Testis (tissue), 3 donors: ENCODE results near the gene GUCY2C. TPM values are rescaled to one million over a fixed set of nuclear protein-coding genes. Genes with fewer than 3 reads are reported as not detected.

Source experiments
- DNase-seq: peaks from one replicate; pipeline ENCODE4 v3.0.0-alpha.2; 2019
- H3K27ac ChIP-seq, 2 donors: fragments of 200-600 bp; sonication (generic); one replicate each; pipeline ENCODE4 v1.5.1; 2019
- H3K27me3 ChIP-seq: fragments of 200-600 bp; sonication (generic); one replicate; pipeline ENCODE4 v1.5.1; 2019
- H3K36me3 ChIP-seq: fragments of 200-600 bp; sonication (generic); one replicate; pipeline ENCODE4 v1.5.1; 2017; ENCODE audit warnings: low read depth; ENCODE audit errors: missing control alignments
- H3K4me1 ChIP-seq: fragments of 200-600 bp; sonication (generic); one replicate; pipeline ENCODE4 v1.5.1; 2019
- H3K4me3 ChIP-seq, 2 donors: fragments of 200-600 bp; sonication (generic); one replicate each; pipeline ENCODE4 v1.5.1; 2017 to 2019
- H3K9me3 ChIP-seq: fragments of 200-600 bp; sonication (generic); one replicate; pipeline ENCODE4 v1.5.1; 2017
- CTCF ChIP-seq, 3 experiments: fragments of 450-650 bp in 2 of 3; fragments of 200-600 bp in 1 of 3; sonication (generic) in 1 of 3; IDR thresholded peaks; one replicate each; pipeline ENCODE4 v1.5.1; 2016 to 2019; ENCODE audit warnings: antibody characterized with exemption in 3 of 3, mild to moderate bottlenecking in 2 of 3, moderate library complexity in 1 of 3
- POLR2A ChIP-seq: fragments of 450-650 bp; IDR thresholded peaks from one replicate; pipeline ENCODE4 v1.6.1; 2017; ENCODE audit warnings: antibody characterized with exemption, mild to moderate bottlenecking, moderate library complexity
- WGBS, 2 donors: methylation state at CpG; one replicate each; pipeline ENCODE4 v1.1.5; 2018; 5-methylcytosine and 5-hydroxymethylcytosine counted together
- intact Hi-C: fragments of 100-400 bp; cut with DNase I; formaldehyde crosslinking; loops from one replicate; pipeline ENCODE4 v1.15.1; 2023; ENCODE audit warnings: low total_unique reads
- polyA plus RNA-seq: library from polyadenylated mRNA; stranded (reverse); fragments of 350-450 nt; fragmentation: Illumina TruSeq; extraction: RNeasy Lipid Tissue Mini Kit (QIAGEN cat#74804); gene quantifications from one replicate; pipeline ENCODE4 v1.2.3, GENCODE V29; 2014; ENCODE audit warnings: low read depth, low replicate concordance; ENCODE audit not compliant: insufficient read depth
- total RNA-seq, 2 donors: library from RNA; depleted of rRNA; stranded (reverse); fragments of >200 nt; gene quantifications; one replicate each; pipeline ENCODE4 v1.2.3, GENCODE V29; 2016

GUCY2C gene
- total and polyA plus RNA-seq, 3 donors from 2014 or later: 0.12 to 0.39 (median 0.15) TPM

GRCh38 chr12:14577344-14577743 is 119.1 kb downstream of the GUCY2C start:
- H3K36me3 ChIP-seq: no peaks in the 10 kb centered on the region
- no peak overlapping the region for H3K4me3 ChIP-seq
- TF ChIP-seq POLR2A: no peak
- no peak for DNase-seq
- intact Hi-C loops: no loop called here
- no peak overlapping the region for H3K27ac ChIP-seq
- H3K9me3 ChIP-seq: no peaks in the 10 kb centered on the region
- 56 to 92% methylated on average over 1 of the region's 1 CpG for WGBS, 2 donors
- no peaks in the 10 kb centered on the region for H3K27me3 ChIP-seq
- no peaks in the 10 kb centered on the region for H3K4me1 ChIP-seq

GRCh38 chr12:14576896-14577295 is 119.5 kb downstream of the GUCY2C start:
- Histone ChIP-seq H3K9me3 (no peaks in the 10 kb centered on the region), H3K4me3 (no peak overlapping the region), H3K4me1 (no peaks in the 10 kb centered on the region), H3K27me3 (no peaks in the 10 kb centered on the region), H3K27ac (no peak overlapping the region), H3K36me3 (no peaks in the 10 kb centered on the region)
- no peak for TF ChIP-seq POLR2A
- TF ChIP-seq CTCF (IDR thresholded peaks at IDR 0.05): no peak
- DNase-seq: no peak
- 79 to 80% methylated on average over 8 of the region's 8 CpGs for WGBS, 2 donors
- intact Hi-C loops: no loop called here

GRCh38 chr12:14575585-14575984 is 120.8 kb downstream of the GUCY2C start:
- intact Hi-C loops: no loop called here
- no peak overlapping the region for H3K27ac ChIP-seq
- H3K9me3 ChIP-seq: no peaks in the 10 kb centered on the region
- TF ChIP-seq POLR2A (no peak), CTCF (IDR thresholded peaks at IDR 0.05) (no peak)
- whole genome bisulfite sequencing, 2 donors: 100% methylated on average over 1 of the region's 1 CpG
- H3K4me1 ChIP-seq: no peaks in the 10 kb centered on the region
- H3K27me3 ChIP-seq: no peaks in the 10 kb centered on the region
- H3K36me3 ChIP-seq: no peaks in the 10 kb centered on the region
- no peak overlapping the region for H3K4me3 ChIP-seq
- DNase-seq: no peak

- whole genome bisulfite sequencing, 2 donors: 79 to 87% methylated on average over 5 of the region's 5 CpGs
- no peak for DNase-seq
- H3K27me3 ChIP-seq: no peaks in the 10 kb centered on the region
- no peak overlapping the region for H3K4me3 ChIP-seq
- no peaks in the 10 kb centered on the region for H3K36me3 ChIP-seq
- TF ChIP-seq CTCF (IDR thresholded peaks at IDR 0.05): no peak
- no peak for TF ChIP-seq POLR2A
- no peak overlapping the region for H3K27ac ChIP-seq
- no peaks in the 10 kb centered on the region for H3K4me1 ChIP-seq
- H3K9me3 ChIP-seq: no peaks in the 10 kb centered on the region
- intact Hi-C loops: no loop called here
Observed at GRCh38 chr12:14573118-14573517, 123.3 kb downstream of the GUCY2C start.

GRCh38 chr12:14572401-14572800 is 124.0 kb downstream of the GUCY2C start:
- DNase-seq: no peak
- no peak overlapping the region for H3K27ac ChIP-seq
- intact Hi-C loops: no loop called here
- H3K27me3 ChIP-seq: no peaks in the 10 kb centered on the region
- no peaks in the 10 kb centered on the region for H3K36me3 ChIP-seq
- H3K4me3 ChIP-seq: no peak overlapping the region
- WGBS, 2 donors: 87 to 92% methylated on average over 4 of the region's 4 CpGs
- H3K9me3 ChIP-seq: no peaks in the 10 kb centered on the region
- H3K4me1 ChIP-seq: no peaks in the 10 kb centered on the region
- TF ChIP-seq CTCF (IDR thresholded peaks at IDR 0.05) (no peak), POLR2A (no peak)
